Nephron (organoid): Measurements from ENCODE around the gene CARMIL1.

Experiments used
- H3K27ac Mint-ChIP-seq, 3 experiments: 2 replicates each; pipeline ENCODE4 v1.8.0; 2020; ENCODE audit warnings: mixed read lengths in 3 of 3, mild to moderate bottlenecking in 2 of 3, moderate library complexity in 1 of 3
- H3K27me3 Mint-ChIP-seq: 2 replicates; pipeline ENCODE4 v1.8.0; 2021; ENCODE audit warnings: low read depth, mild to moderate bottlenecking, moderate library complexity, mixed read lengths
- H3K36me3 Mint-ChIP-seq: 2 replicates; pipeline ENCODE4 v1.8.0; 2020; ENCODE audit warnings: low read depth, mixed read lengths
- H3K4me1 Mint-ChIP-seq: 2 replicates; pipeline ENCODE4 v1.8.0; 2020; ENCODE audit warnings: mixed read lengths
- H3K4me3 Mint-ChIP-seq, 3 experiments: 2 replicates each; pipeline ENCODE4 v1.8.0; 2020; ENCODE audit warnings: mild to moderate bottlenecking in 3 of 3, mixed read lengths in 3 of 3, moderate library complexity in 2 of 3
- H3K9me3 Mint-ChIP-seq: 2 replicates; pipeline ENCODE4 v1.8.0; 2020; ENCODE audit warnings: mixed read lengths
- CTCF ChIP-seq, 3 experiments: fragments of 200-600 bp; sonication (generic); IDR thresholded peaks; one replicate each; pipeline ENCODE4 v1.5.0; 2021; ENCODE audit warnings: antibody characterized with exemption in 3 of 3; ENCODE audit not compliant: unreplicated experiment in 3 of 3

The CARMIL1 gene

DNA sequence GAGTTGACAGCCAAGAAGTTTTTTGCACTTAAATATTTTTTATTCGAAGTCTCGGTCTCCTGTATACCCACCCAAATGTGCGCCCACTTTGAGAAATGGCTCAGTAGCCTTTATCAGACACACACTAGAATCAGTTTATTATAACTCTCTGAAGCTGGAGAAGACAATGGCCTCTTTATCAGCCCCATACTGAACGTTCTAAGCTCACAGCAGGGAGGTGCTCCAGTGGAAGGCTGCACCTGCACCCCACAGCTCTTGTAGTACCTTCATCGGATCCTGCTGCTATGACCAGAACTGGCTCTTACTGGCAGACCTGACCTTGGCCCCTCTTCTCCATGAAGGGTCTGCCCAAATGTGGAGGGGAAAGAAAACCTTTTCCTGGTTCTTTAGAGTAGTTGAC lies 207.8 kb downstream of the CARMIL1 start:
- H3K27me3 Mint-ChIP-seq, result peaks cover 9% of the 10 kb centered on the region
- H3K4me3 Mint-ChIP-seq, result no peak overlapping the region
- H3K36me3 Mint-ChIP-seq, result peaks cover 8% of the 10 kb centered on the region
- peaks cover 27% of the 10 kb centered on the region for H3K4me1 Mint-ChIP-seq
- H3K27ac Mint-ChIP-seq, result no peak overlapping the region
- TF ChIP-seq CTCF (IDR thresholded peaks at IDR 0.05; ENCODE audit: unreplicated experiment in 3 of 3), result no peak
- H3K9me3 Mint-ChIP-seq, result no peaks in the 10 kb centered on the region

DNA sequence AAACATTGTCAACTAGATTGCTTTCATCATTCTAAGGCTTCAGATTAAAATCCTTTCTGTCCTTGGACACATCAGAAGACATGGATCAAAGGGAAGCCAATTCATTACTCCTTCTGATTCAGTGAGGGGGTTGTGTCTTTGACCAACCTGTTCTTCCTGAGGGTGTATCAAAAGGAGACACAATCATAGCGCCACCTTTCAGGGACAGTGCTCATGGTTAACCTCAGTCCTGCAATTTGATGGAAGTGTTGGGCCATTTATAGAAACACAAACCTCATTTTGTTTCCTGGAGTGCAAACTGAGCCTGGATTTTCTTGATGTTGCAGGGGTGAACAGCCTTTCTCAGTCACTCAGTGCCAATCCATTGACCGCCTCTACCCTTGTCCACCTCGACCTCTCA lies 209.0 kb downstream of the CARMIL1 start:
- Mint-ChIP-seq H3K4me1 (peaks cover 27% of the 10 kb centered on the region), H3K27me3 (peaks cover 2% of the 10 kb centered on the region), H3K9me3 (no peaks in the 10 kb centered on the region), H3K27ac (no peak overlapping the region), H3K36me3 (peaks cover 8% of the 10 kb centered on the region), H3K4me3 (no peak overlapping the region)
- no peak for TF ChIP-seq CTCF (IDR thresholded peaks at IDR 0.05; ENCODE audit: unreplicated experiment in 3 of 3)

- Mint-ChIP-seq H3K4me3 (no peak overlapping the region), H3K27me3 (no peaks in the 10 kb centered on the region), H3K27ac (peak overlapping the region in 1 of 3 experiments; percentile 17), H3K4me1 (peaks cover 21% of the 10 kb centered on the region), H3K36me3 (peaks cover 5% of the 10 kb centered on the region), H3K9me3 (no peaks in the 10 kb centered on the region)
- TF ChIP-seq CTCF (IDR thresholded peaks at IDR 0.05; ENCODE audit: unreplicated experiment in 3 of 3), result no peak
Observed at GRCh38 chr6:25489399-25489798, 210.2 kb downstream of the CARMIL1 start.

- TF ChIP-seq CTCF (IDR thresholded peaks at IDR 0.05; ENCODE audit: unreplicated experiment in 3 of 3), result peak; percentile 62 to 86 (median 81)
- Mint-ChIP-seq H3K27me3 (no peaks in the 10 kb centered on the region), H3K9me3 (no peaks in the 10 kb centered on the region), H3K36me3 (peaks cover 5% of the 10 kb centered on the region), H3K4me1 (peaks cover 21% of the 10 kb centered on the region), H3K4me3 (no peak overlapping the region), H3K27ac (peak overlapping the region; percentile 17 to 70 (median 49))
Observed at GRCh38 chr6:25490018-25490801, 211.0 kb downstream of the CARMIL1 start.

DNA sequence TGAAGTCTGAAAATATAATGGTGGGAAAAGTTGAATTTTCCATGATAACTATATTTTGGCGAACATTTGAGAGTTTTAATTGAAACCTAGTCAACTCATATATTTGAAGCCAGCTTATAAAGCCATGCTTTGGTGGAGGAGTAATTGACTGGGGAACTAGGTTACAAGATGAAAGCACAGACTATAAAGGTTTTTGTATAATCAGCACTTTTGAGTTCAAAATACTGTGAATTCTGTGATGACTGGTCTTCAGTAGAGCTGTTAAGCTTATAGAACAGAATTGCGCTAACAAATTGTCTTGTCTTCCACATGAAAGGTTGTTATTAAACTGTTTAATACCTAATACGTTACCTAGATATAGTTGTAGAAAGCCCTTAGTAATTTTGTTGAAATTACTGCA lies 213.8 kb downstream of the CARMIL1 start:
- peaks cover 9% of the 10 kb centered on the region for H3K4me1 Mint-ChIP-seq
- no peaks in the 10 kb centered on the region for H3K9me3 Mint-ChIP-seq
- H3K4me3 Mint-ChIP-seq, result no peak overlapping the region
- H3K36me3 Mint-ChIP-seq, result peaks cover 5% of the 10 kb centered on the region
- H3K27ac Mint-ChIP-seq, result no peak overlapping the region
- H3K27me3 Mint-ChIP-seq, result no peaks in the 10 kb centered on the region
- no peak for TF ChIP-seq CTCF (IDR thresholded peaks at IDR 0.05; ENCODE audit: unreplicated experiment in 3 of 3)

GRCh38 chr6:25494469-25494868 lies 215.3 kb downstream of the CARMIL1 start:
- H3K9me3 Mint-ChIP-seq, result no peaks in the 10 kb centered on the region
- no peaks in the 10 kb centered on the region for H3K27me3 Mint-ChIP-seq
- TF ChIP-seq CTCF (IDR thresholded peaks at IDR 0.05; ENCODE audit: unreplicated experiment in 3 of 3), result no peak
- H3K36me3 Mint-ChIP-seq, result peaks cover 5% of the 10 kb centered on the region
- no peak overlapping the region for H3K27ac Mint-ChIP-seq
- H3K4me1 Mint-ChIP-seq, result peaks cover 11% of the 10 kb centered on the region
- H3K4me3 Mint-ChIP-seq, result no peak overlapping the region
